Activated CD8-positive, alpha-beta memory T cell treated with anti-CD3 and anti-CD28 coated beads, Interleukin-2, amount 50 U/mL, for 24 hours (primary cell): ENCODE data around the gene MRPS18A.
"Not testable (repeated sequence)": the region's sequence is repeated elsewhere in the genome, so short reads cannot be mapped to it uniquely, and the experiment has no call there.

Experiments used
- DNase-seq: peaks from one replicate; pipeline ENCODE4 v3.0.0-alpha.2; 2020; ENCODE audit errors: extremely low read depth

Gene MRPS18A

GRCh38 chr6:43717389-43717788 lies 29.8 kb upstream of the MRPS18A start:
- DNase-seq = no peak

- DNase-seq = no peak
Observed at GRCh38 chr6:43716099-43716498, 28.5 kb upstream of the MRPS18A start.

GRCh38 chr6:43715056-43715788 lies 27.6 kb upstream of the MRPS18A start:
- DNase-seq = no peak

DNA sequence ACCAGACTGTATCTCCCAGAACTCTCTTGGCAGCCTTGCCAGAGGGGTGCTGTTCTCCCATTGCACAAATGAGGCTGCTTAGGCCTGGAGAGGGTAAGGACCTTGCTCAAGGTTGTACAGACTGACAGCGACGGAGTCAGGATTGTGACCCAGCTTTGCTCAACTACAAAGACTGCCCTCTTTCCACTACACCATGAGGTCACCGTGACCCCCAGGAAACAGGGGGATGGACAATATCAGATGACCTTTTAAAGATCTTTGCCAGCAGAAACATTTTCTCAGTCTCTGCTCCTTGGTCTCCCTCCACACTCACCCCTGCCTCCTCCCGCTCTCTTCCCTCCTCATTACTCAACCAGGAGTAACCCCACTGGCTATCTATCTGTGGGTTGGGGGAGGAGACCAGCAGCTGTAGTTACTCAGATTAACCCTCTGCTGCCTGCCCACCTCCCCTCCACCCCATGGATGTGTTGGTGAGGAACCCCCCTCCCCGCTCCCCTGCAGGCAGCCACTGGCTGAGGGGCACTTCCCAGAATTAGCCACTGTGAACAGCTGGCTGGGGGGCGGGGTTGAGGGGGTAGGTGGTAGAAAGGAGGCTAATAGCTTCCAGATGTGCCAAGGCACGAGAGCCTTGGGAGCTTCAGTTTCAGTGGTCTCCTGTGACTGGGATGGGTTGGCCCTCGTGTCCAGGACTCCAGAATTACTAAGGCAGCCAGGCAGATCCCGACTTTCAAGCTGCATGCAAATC lies 26.9 kb upstream of the MRPS18A start:
- no peak for DNase-seq

DNA sequence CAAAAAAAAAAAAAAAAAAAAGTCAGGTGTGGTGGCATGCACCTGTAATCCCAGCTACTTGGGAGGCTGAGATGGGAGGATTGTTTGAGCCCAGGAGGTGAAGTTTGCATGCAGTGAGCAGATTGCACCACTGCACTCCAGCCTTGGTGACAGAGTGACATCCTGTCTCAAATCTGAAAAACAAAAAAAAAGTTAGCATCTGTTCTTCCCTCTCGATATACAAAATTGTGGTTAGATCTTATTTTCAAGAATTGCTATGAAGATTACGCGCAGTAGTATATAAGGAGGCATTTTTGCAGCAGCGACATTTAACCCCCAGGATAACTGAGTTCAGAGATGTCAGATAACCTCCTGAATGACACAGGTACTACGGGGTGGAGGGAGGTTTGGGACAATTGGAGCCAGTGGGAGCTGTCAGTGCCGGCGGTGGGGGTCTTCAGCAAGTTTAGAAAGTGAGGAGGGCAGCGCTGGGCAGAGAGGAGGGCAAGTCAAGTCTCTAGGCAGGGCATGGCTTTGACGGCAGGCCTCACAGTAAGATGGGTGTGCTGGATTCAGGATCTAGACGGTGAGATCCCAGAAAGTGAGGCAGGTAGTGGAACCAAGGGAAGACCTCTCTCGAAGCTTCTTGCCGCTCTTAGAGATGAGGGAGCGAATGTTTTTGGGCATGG lies 26.2 kb upstream of the MRPS18A start:
- no peak for DNase-seq

DNA sequence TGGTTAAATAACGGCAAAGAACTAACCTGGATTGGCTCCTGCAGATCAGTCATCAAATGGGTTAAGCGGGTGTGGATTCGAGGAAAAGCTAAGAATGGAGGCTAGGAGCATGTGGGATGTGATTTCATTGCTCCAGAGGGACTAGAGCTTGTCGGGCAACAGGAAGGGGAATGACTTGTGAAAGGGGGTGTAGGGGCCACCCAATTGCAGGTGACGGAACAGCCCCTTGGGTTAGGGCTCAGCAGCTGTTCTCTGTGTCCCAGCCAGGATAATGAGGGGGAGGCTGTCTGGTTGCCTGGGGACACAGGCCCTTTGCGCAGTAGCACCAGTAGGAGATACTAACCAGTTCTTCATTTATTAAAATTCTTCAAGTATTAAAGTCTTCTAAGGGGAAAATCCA lies 25.0 kb upstream of the MRPS18A start:
- DNase-seq = no peak

GRCh38 chr6:43710576-43710975 lies 23.0 kb upstream of the MRPS18A start:
- DNase-seq = no peak

DNA sequence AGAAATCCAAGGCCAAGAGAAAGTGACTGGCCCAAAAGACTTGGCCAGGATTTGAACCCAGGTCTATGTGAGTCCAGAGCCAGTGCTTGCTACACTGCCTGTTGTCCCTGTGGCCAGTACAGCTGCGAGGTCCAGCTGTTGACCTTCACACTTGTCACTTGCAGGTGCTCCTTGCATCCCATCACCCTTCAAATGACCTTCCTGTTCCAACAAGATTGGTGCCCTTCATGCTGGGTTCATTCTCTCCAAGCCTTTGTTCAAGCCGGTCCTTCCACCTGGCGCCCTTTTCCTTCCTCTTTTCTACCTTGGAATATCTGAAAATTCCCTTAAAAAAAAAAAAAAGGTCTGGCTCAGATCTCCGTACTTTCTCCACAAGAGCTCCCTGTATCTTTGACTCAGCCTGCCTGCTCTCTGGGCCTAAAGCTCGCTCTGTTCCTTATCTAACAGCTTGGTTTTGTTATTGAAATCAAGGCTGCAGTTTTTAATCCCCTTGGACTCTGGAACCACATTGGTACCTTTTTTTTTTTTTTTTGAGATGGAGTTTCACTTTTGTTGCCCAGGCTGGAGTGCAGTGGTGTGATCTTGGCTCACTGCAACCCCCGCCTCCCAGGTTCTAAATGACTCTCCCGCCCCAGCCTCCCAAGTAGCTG lies 22.2 kb upstream of the MRPS18A start:
- no peak for DNase-seq

GRCh38 chr6:43708860-43709653 lies 21.5 kb upstream of the MRPS18A start:
- no peak for DNase-seq

GRCh38 chr6:43707767-43708166 lies 20.2 kb upstream of the MRPS18A start:
- DNase-seq = no peak

- DNase-seq = no peak
Observed at GRCh38 chr6:43707269-43707668, 19.7 kb upstream of the MRPS18A start.

GRCh38 chr6:43706788-43707187 lies 19.2 kb upstream of the MRPS18A start:
- no peak for DNase-seq

DNA sequence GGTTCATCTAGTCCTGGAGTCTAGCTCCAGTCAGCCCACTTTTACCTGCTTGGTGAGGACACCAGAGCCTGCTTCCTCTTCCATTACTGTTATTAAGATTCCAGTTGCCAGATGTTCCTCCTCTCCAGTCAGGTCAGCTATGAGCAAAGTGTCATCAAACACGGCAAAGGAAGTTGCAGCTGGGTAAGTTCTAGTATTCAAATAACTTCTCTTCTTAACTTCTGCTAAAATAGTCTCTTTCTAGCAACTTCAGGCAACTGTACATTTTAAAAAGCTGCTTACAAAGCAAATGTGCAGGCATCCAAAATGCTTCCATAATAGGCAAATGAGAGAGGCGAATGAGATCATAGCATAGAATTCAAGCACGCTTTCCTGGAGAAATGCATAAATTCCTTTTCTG lies 18.4 kb upstream of the MRPS18A start:
- DNase-seq = no peak

DNA sequence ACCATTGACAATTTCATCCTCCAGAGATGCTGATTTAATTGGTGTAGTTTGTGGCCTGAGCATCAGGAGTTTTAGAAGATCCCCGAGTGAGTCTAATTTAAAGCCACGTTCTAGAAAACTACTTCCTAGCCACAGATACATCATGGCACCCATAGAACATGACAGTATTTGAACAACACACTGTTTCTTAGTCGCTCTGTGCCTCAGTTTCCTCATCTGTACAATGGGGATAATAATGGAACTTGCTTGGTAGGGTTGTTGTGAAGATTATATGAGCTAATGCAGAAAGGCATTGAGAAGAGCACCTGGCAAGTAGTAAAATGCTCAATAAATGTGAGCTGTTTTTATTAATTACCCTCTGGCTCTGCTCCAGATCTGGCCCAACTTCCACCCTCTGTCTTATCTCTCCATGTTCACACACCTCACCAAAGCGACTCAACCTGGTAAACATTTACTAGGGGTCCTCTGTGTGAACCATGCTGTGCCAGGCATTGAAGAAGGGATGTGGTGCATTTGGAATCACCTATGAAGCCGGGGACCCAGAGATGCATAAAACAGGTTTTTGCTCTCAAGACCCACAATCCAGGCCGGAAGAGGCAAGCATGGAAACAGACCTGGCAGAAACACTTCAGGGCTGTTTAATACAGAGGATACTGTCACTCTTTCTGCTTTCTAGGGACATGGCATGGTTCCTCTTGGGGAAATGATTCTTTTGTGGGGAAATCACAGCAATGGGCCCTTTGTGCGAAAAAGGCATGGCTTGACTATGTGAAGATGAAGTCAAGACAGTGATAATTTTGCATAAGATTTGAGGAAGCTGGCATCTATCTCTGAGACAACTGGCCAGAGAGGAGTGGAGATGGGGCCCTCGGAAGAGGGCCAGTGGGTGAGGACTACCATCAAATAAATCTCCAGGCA lies 16.2 kb upstream of the MRPS18A start:
- no peak for DNase-seq

DNA sequence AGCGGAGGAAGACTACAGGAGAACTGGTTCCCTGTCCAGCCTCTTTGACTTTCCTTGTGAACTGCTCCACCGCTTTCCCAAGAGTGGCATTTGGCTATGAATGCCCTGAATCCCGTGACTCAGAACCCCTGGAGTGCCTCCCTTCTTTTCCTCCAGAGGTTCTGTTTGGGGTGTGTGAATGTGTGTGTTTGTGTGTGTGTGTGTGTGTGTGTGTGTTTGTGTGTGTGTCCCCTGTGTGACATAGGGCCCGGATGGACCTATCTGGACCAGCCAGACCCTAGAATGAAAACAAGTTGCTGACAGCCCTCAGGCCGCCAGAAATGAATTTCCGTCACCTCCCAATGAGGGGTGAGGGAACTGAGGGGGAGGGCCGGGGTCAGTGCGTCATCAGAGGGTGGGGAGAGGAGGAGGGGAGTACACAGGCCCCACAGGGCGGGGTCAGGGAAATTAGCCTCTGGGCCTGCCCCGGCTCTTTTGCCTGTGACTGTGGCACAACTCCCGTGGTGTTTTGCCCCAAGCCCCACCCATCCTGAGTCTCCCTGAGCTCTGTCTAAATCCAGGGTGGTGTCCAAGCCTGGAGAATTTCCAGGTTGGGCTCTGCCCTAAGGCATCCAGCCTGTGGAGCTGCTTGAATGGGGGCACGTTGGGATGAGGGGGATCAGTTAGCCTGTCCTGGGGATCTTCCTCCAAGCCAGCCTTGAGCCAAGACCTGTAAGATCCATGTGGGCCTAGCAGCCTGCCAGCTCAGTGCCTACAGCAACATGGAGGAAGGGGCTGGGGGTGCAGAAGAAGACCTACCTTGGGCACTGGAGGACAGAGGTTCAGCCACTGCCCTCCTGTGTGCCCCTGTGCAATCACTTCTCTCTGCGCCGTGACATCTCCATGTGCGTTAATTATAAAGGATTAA lies 15.2 kb upstream of the MRPS18A start:
- DNase-seq = no peak

GRCh38 chr6:43702171-43702533 lies 14.6 kb upstream of the MRPS18A start:
- no peak for DNase-seq

- not testable (repeated sequence) for DNase-seq
Observed at GRCh38 chr6:43700939-43701560, 13.5 kb upstream of the MRPS18A start.

GRCh38 chr6:43699564-43700186 lies 12.1 kb upstream of the MRPS18A start:
- DNase-seq = no peak
